ENCODE results near the gene NDEL1.
A peak's percentile ranks its signal among the peaks of the same experiment; 100 is the strongest.

Gene NDEL1

GRCh38 chr17:8480011-8480976 is 44.6 kb downstream of the NDEL1 start:
- no peak for DNase-seq

GRCh38 chr17:8481089-8481488 is 45.4 kb downstream of the NDEL1 start:
- no peak for DNase-seq

DNA sequence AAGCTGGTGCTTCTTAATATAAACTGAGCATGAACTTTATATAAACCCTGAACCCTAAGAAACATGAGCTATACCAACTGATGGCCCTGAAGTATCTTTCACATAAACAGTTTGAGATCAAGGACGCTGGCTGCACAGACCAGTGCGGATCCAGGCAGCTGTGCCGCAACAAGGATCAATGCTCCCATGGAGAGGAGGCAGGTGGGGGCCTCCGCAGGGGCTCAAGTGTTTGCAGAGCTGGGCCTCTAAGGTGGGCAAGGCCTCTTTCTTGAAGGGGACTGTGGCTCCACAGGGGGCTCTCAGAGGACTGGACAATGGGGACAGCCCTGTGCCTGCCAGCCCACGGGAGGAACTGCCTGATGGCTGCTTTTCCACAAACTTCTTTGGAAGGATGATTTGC is 46.0 kb downstream of the NDEL1 start:
- DNase-seq: no peak

- no peak for DNase-seq
Measured at GRCh38 chr17:8482546-8482945, 46.9 kb downstream of the NDEL1 start.

- DNase-seq: no peak
Measured at GRCh38 chr17:8484465-8484864, 48.8 kb downstream of the NDEL1 start.

GRCh38 chr17:8485491-8485890 is 49.8 kb downstream of the NDEL1 start:
- no peak for DNase-seq

GRCh38 chr17:8487130-8487645 is 51.5 kb downstream of the NDEL1 start:
- DNase-seq: no peak

DNA sequence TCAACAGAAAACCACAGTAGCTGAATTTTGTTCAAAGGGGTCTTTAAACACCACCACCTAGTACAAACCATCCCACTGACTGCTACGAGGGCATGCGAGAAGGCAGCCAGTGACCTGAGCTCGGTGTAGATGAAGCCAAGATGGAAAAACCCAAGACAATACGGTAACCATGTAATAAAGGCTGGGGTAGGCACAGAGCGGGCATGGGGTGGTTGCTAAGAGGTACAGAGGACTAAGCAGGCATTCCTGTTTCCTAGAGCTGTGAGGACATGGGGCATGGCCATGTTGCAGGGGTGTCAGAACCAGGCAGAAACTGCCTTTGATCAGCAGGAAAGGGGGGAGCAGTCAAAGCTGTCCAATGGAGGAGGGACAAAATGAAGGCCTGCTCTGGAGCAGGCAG is 52.1 kb downstream of the NDEL1 start:
- DNase-seq: no peak

DNA sequence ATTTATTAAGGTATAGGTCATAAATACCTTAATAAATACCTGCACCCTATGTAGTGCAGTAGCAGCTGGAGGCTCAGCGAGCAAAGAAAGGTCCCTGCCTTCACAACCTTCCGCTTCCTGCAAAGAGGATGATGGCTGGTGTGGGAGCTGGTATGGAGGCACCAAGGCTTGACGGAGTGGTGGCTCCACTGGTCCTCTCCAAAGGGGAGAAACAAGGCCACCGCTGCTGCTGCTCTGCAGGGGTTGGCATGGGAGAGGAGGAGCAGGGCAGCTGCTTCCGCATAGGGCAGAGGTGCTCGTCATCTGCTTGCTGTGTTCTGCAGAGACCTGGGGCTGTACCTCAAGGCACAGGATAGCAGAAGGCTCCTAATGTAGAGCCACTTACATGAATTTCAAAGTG is 52.8 kb downstream of the NDEL1 start:
- no peak for DNase-seq

GRCh38 chr17:8488901-8489300 is 53.2 kb downstream of the NDEL1 start:
- peak; percentile 95 for DNase-seq

GRCh38 chr17:8489841-8490240 is 54.2 kb downstream of the NDEL1 start:
- peak; percentile 82 for DNase-seq

GRCh38 chr17:8490256-8491023 is 54.8 kb downstream of the NDEL1 start:
- no peak for DNase-seq

DNA sequence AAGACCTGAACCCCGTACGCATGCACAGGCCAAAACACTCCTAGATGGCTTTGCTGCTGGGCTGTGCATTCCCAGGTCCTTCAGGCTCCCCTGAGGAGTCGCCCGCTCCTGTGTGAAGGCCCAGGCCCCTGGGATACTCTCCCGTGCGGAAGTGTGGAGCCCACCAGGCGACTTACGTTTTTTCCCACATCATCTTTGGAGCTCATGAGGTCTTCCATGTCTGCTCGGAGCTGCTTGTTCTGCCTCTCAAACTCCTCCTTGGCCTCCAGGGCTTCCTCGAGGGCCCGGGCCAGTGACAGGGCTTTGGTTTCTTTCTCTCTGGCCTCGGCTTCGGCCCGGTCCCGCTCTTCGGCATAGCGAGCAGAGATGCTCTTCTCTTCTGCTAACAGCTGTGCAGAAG is 56.4 kb downstream of the NDEL1 start:
- no peak for DNase-seq

GRCh38 chr17:8494021-8494420 is 58.3 kb downstream of the NDEL1 start:
- DNase-seq: no peak

DNA sequence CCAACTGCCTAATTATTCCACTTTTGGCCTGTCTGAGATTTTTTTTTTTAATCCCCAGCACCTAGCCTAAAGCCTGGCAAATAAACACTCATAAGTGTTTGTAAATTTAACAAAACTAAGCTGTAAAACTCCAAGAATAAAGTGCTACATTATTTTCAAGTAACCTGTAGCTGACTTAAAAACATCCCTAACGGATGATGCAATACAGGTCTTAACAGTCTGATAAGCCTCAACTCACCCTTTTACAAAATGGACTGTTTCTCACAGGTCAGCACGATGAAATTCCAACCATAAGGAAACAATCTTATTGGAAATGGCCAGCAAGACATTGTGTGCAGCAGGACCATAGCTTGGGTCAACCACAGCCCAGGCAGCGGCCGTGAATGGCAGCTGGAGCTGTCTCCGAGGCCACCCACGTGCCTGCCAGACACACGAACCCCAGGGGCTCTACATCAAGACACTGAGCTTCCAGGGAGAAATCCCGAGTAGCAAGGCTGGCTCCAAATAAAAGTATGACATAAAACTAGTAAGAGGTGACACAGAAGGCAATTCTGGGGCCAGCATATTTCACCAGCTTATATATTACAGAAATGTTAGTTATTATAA is 58.9 kb downstream of the NDEL1 start:
- DNase-seq: no peak

- DNase-seq: no peak
Measured at GRCh38 chr17:8496081-8496480, 60.4 kb downstream of the NDEL1 start.

- no peak for DNase-seq
Measured at GRCh38 chr17:8499171-8499570, 63.5 kb downstream of the NDEL1 start.

- DNase-seq: no peak
Measured at GRCh38 chr17:8499614-8500013, 63.9 kb downstream of the NDEL1 start.

GRCh38 chr17:8500609-8501008 is 64.9 kb downstream of the NDEL1 start:
- DNase-seq: no peak

- DNase-seq: no peak
Measured at GRCh38 chr17:8502126-8502525, 66.4 kb downstream of the NDEL1 start.

GRCh38 chr17:8503368-8503767 is 67.7 kb downstream of the NDEL1 start:
- DNase-seq: no peak

- no peak for DNase-seq
Measured at GRCh38 chr17:8503807-8504206, 68.1 kb downstream of the NDEL1 start.

Measured in fibroblast of skin of scalp (primary cell).